Natural killer cell (primary cell): ENCODE results near the gene CLK3. TPM values are rescaled to one million over a fixed set of nuclear protein-coding genes. Genes with fewer than 3 reads are reported as not detected.

Experiments used
- ATAC-seq, 3 donors: fragments of 150-1000 bp in 2 of 3; fragments of 200-7000 bp in 1 of 3; cut with Tn5 transposase; 1 replicate in 1 of 3; 2 replicates in 2 of 3; pipeline ENCODE4 v1.10.0; 2021; ENCODE audit warnings: mild to moderate bottlenecking in 2 of 3, moderate library complexity in 2 of 3
- DNase-seq, 2 donors: peaks; one replicate each; pipeline versions ENCODE4 v3.0.0 to v3.0.0-alpha.2; 2013 to 2021; ENCODE audit warnings: mixed read lengths in 1 of 2
- H3K27ac ChIP-seq: one replicate; pipeline ENCODE4 v1.5.1; 2013; ENCODE audit warnings: mild to moderate bottlenecking, low read length
- H3K27me3 ChIP-seq: one replicate; pipeline ENCODE4 v1.6.1; 2013; ENCODE audit warnings: low read length; ENCODE audit not compliant: control insufficient read depth, insufficient read depth
- H3K36me3 ChIP-seq: one replicate; pipeline ENCODE4 v1.6.1; 2013; ENCODE audit warnings: low read length; ENCODE audit not compliant: control insufficient read depth, insufficient read depth
- H3K4me1 ChIP-seq: one replicate; pipeline ENCODE4 v1.6.1; 2013; ENCODE audit warnings: low read length; ENCODE audit not compliant: control insufficient read depth, insufficient read depth
- H3K4me3 ChIP-seq: one replicate; pipeline ENCODE4 v1.5.1; 2013; ENCODE audit warnings: low read length
- H3K9me3 ChIP-seq: one replicate; pipeline ENCODE4 v1.6.1; 2013; ENCODE audit warnings: low read length; ENCODE audit not compliant: control insufficient read depth, insufficient read depth
- H3K27ac Mint-ChIP-seq, 2 donors: one replicate each; pipeline ENCODE4 v1.8.0; 2022; ENCODE audit warnings: mild to moderate bottlenecking in 2 of 2, mixed read lengths in 2 of 2, moderate library complexity in 1 of 2
- H3K27me3 Mint-ChIP-seq, 2 donors: one replicate each; pipeline ENCODE4 v1.8.0; 2022; ENCODE audit warnings: low read depth in 2 of 2, mixed read lengths in 2 of 2
- H3K36me3 Mint-ChIP-seq: one replicate; pipeline ENCODE4 v1.8.0; 2022; ENCODE audit warnings: mixed read lengths
- H3K4me1 Mint-ChIP-seq, 2 donors: one replicate each; pipeline ENCODE4 v1.8.0; 2022; ENCODE audit warnings: mixed read lengths in 2 of 2
- H3K4me3 Mint-ChIP-seq: one replicate; pipeline ENCODE4 v1.8.0; 2022; ENCODE audit warnings: mild to moderate bottlenecking, moderate library complexity, mixed read lengths
- H3K9me3 Mint-ChIP-seq, 2 donors: one replicate each; pipeline ENCODE4 v1.8.0; 2022; ENCODE audit warnings: mixed read lengths in 2 of 2
- CTCF ChIP-seq: fragments of 200-600 bp; IDR thresholded peaks from one replicate; pipeline ENCODE4 v1.8.0; 2022; ENCODE audit warnings: antibody characterized with exemption
- WGBS: methylation state at CpG from one replicate; pipeline ENCODE4 v1.1.7; 2013; ENCODE audit warnings: missing lambda C conversion rate; ENCODE audit not compliant: insufficient coverage; 5-methylcytosine and 5-hydroxymethylcytosine counted together
- intact Hi-C: fragments of 100-400 bp; cut with micrococcal nuclease; formaldehyde crosslinking; loops from one replicate; pipeline ENCODE4 v1.14.2; 2022
- total RNA-seq, 4 donors: library from RNA; stranded (reverse); fragments of 120-200 nt in 1 of 4; gene quantifications; one replicate each; pipeline versions ENCODE4 v1.2.3 to v1.2.4, GENCODE V29; 2013 to 2022

Gene CLK3
- total RNA-seq, 3 donors from 2014 or later (not counting 1 experiment from before 2014, with no cell fraction given), result 288 to 298 (median 293) TPM

DNA sequence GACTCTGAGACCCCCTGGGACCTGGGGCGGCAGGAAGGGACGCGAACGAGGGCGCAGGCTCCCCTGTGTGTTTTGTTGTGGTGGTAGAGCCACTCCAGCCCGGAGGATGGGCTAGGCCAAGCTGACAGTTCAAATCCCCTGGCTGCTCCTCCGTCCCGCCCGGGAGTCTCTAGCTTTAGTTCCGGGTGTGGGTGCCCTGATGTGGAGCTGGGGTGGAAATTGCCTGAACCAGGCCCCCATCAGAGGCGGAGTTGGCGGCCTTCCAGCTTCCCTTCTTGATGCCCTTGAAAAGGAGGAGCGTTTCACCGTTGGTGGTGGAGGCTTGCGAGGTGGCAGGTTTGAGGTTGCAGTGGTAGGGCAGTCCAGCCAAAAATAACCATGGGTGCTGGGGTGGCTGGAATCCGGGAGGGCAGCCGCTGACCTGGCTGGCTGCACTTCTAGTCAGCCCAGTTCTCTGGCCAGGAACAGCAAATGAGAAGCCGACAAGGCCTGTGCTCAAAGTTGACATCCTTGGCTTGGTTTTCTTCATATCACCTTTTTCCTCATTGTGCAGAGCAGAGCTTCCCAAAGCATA is 817 bp downstream of the CLK3 start:
- Mint-ChIP-seq H3K27ac (peak overlapping the region; percentile 94), H3K4me3 (peak overlapping the region; percentile 94), H3K9me3 (no peaks in the 10 kb centered on the region), H3K4me1 (peaks cover 41 to 62% of the 10 kb centered on the region in 2 donors), H3K36me3 (no peaks in the 10 kb centered on the region), H3K27me3 (no peaks in the 10 kb centered on the region)
- 1% methylated on average over 18 of the region's 18 CpGs for WGBS
- Histone ChIP-seq H3K9me3 (no peaks in the 10 kb centered on the region), H3K27ac (peak overlapping the region; percentile 97), H3K4me1 (peaks cover 50% of the 10 kb centered on the region), H3K4me3 (peak overlapping the region; percentile 89), H3K36me3 (peaks cover 28% of the 10 kb centered on the region), H3K27me3 (no peaks in the 10 kb centered on the region)
- no peak for TF ChIP-seq CTCF
- DNase-seq, result peak; percentile 55 to 86
- no peak for ATAC-seq
- intact Hi-C loops, result loop anchor here (10.0 kb wide), 1 partner anchor 838 kb away; the partner anchor contains the start of gene SIN3A

DNA sequence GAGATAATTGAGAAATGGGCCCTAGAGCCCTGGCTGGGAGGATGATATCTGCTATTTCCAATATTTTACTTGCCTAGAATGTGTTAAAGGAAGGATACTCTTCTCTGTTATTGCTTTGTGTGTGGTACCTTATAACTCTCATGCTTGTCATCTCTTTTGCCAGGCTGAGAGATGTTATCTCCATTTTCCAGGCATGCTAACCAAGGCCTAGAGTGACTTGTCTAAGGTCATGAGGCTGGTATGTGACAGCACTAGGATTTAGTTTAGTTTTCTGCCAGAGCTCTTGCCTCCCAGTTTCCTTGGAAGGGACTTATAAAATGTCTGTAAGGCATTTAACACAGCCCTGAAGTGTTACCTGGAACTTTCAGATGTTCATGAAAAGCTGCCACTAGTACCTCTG is 1.4 kb downstream of the CLK3 start:
- Mint-ChIP-seq H3K36me3 (no peaks in the 10 kb centered on the region), H3K27me3 (no peaks in the 10 kb centered on the region), H3K9me3 (no peaks in the 10 kb centered on the region), H3K27ac (peak overlapping the region; percentile 94), H3K4me1 (peaks cover 44 to 66% of the 10 kb centered on the region in 2 donors), H3K4me3 (peak overlapping the region; percentile 94)
- no peaks in the 10 kb centered on the region for H3K27me3 ChIP-seq
- DNase-seq (no peak), ATAC-seq (no peak)
- H3K4me1 ChIP-seq, result peaks cover 50% of the 10 kb centered on the region
- peaks cover 33% of the 10 kb centered on the region for H3K36me3 ChIP-seq
- peak overlapping the region; percentile 97 for H3K27ac ChIP-seq
- TF ChIP-seq CTCF, result no peak
- intact Hi-C loops, result loop anchor here (10.0 kb wide), 1 partner anchor 838 kb away; the partner anchor contains the start of gene SIN3A
- H3K4me3 ChIP-seq, result peak overlapping the region; percentile 89
- H3K9me3 ChIP-seq, result no peaks in the 10 kb centered on the region

DNA sequence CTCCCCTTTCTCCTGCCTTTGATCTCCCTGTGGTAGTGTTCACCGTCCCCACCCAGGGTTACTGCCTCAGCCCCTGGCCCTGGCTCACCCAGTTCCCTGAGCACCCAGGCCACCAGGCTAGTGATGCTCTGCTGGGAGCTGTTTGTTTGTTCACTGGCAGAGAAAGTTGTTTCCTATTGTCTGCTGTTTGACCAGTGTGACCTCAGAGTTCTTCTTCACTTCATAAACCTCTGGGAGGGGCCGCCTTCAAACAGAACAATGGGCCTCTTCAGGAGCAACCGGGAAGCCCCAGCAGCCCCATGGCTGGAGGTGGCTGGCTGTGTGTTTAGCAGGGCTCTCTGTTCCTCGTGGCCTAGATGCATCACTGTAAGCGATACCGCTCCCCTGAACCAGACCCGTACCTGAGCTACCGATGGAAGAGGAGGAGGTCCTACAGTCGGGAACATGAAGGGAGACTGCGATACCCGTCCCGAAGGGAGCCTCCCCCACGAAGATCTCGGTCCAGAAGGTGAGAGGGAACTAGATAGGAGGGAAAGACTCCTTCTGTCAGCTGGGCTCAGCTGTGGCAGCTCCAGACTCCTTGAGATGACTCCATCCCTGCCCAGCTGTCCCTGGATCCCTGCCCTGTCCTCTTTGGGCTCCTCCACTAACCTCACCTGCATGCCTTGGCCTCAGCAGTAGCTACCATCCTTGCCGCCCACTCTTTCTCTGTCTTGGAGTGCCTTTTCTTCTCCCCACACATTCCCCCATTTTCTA is 3.4 kb downstream of the CLK3 start:
- H3K27ac Mint-ChIP-seq, result peak overlapping the region in 1 of 2 donors; percentile 81

More for the DNA sequence above, 3.4 kb downstream of the CLK3 start:
- Histone ChIP-seq H3K9me3 (no peaks in the 10 kb centered on the region), H3K27me3 (no peaks in the 10 kb centered on the region), H3K4me3 (no peak overlapping the region), H3K27ac (no peak overlapping the region), H3K4me1 (peaks cover 49% of the 10 kb centered on the region), H3K36me3 (peaks cover 54% of the 10 kb centered on the region)
- H3K4me3 Mint-ChIP-seq, result no peak overlapping the region
- intact Hi-C loops, result loop anchor here (10.0 kb wide), 1 partner anchor 836 kb away; the partner anchor contains the start of gene SIN3A
- H3K27me3 Mint-ChIP-seq, result no peaks in the 10 kb centered on the region
- TF ChIP-seq CTCF, result no peak
- DNase-seq (no peak), ATAC-seq (no peak)
- WGBS, result 92% methylated on average over 15 of the region's 15 CpGs
- peaks cover 48 to 62% of the 10 kb centered on the region in 2 donors for H3K4me1 Mint-ChIP-seq
- H3K9me3 Mint-ChIP-seq, result no peaks in the 10 kb centered on the region
- no peaks in the 10 kb centered on the region for H3K36me3 Mint-ChIP-seq
